Smooth muscle cell of the brain vasculature (primary cell): Measurements from ENCODE around the gene UBE2D3.
A peak's percentile ranks its signal among the peaks of the same experiment; 100 is the strongest.

Experiments used
- DNase-seq: peaks from one replicate; pipeline ENCODE4 v3.0.0-alpha.2; 2012; ENCODE audit warnings: low read depth, low spot score

Gene UBE2D3

DNA sequence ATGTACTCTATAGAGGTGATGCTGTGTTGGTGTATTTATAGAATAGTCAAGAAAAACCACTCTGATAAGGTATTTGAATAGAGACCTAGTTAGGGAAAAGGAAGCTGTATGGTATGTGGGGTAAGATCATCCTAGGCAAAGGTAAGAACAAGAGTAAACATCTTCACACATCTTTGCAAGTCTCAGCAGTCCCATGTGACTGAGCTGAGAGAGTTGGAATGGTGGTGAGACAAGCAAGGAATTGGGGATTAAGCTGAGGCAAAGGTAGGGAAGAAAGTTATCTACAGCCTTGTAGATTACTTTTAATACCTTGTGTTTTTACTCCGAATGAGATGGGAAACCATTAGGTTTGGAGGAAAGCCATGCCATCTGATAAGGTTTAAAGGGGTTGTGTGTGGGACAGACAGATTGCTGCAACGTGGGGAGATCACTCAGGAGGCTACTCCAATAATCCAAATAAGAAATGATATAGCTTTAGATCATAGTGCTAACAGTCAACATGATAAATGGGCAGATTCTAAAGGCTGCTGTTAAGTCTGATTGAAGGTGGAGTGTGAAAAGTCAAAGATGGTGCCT, 34.9 kb downstream of the UBE2D3 start:
- no peak for DNase-seq

DNA sequence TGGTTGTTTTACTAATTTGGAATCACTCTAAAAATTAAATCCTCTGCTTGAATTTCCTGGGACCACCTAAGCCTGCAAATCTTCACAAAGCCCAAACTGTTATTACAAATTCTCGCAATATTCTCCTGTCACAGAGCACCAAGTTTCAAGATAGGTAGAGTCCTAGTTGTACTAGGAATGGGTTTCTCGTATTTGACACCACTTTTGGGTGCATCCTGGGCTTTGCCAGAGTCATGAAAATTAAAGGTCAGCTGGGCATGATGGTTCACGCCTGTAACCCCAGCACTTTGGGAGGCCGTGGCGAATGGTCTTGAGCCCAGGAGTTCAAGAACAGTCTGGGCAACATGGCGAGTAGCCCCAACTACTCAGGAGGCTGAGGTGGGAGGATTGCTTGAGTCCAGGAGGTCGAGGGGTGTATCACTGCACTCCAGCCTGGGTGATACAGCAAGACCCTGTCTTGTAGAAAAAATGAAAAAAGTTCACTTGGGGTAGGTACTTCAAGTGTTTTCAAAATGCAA, 36.0 kb downstream of the UBE2D3 start:
- DNase-seq = no peak

DNA sequence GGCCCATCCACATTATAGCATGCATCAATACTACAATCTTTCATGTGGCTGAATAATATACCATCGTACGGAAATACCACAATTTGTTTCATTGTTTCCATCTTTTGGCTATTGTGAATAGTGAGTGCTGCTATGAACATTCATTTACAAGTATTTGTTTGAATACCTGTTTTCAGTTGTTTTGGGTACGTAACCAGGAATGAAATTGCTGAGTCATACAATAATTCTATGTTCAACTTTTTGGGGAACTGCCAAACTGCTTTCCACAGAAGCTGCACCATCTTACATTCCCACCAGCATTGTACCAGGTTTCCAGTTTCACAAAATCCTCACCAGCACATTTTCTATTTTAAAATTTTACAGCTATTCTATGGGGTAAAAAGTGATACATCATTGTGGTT, 38.0 kb downstream of the UBE2D3 start:
- peak; percentile 17 for DNase-seq

DNA sequence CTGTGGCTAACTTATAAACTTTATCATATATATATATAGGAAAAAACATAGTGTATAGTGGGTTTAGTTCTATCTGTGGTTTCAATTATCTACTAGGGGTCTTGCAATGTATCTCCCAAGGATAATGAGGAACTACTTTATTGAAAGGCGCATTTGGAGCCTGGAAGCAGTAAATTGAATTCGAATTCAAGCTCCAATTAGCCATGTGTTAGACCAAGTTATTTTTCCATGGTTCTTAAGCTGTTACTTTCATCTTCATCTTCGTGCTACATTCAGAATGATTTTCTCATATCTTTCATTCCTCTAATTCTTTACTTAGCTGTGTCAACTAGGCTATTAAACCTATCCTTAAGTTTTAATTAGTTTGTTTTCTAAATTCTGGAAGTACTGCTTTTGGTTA, 39.4 kb downstream of the UBE2D3 start:
- DNase-seq = no peak

DNA sequence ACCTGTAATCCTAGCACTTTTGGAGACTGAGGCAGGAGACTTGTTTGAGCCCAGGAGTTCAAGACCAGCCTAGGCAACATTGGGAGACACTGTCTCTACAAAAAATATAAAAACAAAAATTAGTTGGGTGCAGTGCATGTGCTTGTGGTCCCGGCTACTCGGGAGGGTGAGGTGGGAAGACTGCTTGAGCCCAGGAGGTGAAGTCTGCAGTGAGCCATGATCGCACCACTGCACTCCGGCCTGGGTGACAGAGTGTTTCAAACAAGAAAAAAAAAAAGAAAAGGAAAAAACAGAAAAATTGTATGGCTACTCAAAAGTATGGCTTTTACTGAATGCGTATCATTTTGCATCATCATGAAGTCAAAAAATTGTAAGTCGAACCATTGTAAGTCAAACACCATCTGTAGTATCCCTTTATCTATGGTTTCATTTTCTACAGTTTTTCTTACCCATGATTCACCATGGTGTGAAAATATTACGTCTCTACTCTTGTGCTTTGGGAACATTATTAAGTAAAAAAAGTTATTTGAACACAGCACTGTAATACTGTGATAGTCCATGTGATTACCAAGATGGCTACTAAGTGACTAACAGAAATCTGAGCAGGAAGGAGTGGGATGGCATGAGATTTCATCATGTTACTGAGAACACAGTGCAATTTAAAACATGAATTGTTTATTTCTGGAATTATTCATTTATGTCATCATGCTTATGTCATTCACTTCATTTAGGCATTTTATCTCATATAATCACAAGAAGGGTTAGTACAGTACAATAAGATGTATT, 40.1 kb downstream of the UBE2D3 start:
- DNase-seq = no peak

DNA sequence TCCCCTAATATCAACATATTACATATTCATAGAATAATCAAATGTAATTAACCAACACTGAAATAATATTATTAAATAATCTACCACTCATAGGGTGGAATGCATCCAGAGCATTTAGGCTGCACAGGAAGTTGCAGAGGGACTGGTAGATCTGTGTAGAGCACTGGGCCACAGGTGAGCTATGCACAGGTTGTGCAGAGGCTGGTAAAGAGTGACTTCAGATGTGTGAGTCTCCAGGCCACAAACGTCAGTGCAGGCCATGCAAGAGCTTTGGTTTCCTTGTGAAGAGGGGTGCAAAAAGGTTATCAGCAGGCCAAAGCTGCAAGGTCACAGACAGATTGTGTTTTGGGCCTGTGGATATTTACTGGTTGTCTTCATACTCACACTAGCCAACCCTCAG, 41.1 kb downstream of the UBE2D3 start:
- DNase-seq = no peak

DNA sequence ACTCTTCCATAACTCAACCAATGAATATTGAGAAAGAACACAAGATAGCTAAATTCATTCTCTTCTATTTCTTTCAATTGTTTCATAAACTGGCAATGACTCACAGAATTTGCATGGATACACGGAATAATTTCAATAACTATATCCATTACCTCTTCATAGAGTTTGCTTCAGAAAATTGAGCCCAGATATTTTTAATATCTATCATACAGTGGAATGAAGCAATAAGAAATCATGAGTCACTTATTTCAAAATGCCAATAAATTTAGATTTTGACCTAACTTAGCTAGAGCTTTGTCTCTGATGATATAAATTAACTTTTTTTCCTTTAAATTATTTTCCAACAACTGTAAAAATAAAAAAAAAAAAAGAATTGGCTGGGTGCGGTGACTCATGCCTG, 44.3 kb downstream of the UBE2D3 start:
- no peak for DNase-seq

DNA sequence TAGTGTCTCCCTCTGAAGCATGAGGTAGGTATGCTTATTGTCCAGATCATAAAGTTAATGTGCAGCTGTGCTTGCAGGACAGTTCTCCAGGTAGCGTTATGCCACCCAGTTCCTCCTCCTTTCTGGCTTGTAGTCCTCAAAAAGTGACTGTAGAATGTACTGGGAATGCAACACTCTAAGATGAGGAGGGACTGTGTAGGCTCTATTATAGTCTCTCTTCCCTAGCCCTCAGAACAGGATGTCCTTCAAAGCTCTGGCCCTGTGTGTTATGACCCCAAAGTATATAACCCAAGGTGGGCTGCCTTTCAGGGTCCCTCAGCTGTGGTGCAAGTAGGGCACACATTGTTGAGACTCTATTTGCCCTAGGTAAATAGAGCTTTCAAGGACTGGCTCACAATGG, 45.8 kb downstream of the UBE2D3 start:
- DNase-seq = no peak

DNA sequence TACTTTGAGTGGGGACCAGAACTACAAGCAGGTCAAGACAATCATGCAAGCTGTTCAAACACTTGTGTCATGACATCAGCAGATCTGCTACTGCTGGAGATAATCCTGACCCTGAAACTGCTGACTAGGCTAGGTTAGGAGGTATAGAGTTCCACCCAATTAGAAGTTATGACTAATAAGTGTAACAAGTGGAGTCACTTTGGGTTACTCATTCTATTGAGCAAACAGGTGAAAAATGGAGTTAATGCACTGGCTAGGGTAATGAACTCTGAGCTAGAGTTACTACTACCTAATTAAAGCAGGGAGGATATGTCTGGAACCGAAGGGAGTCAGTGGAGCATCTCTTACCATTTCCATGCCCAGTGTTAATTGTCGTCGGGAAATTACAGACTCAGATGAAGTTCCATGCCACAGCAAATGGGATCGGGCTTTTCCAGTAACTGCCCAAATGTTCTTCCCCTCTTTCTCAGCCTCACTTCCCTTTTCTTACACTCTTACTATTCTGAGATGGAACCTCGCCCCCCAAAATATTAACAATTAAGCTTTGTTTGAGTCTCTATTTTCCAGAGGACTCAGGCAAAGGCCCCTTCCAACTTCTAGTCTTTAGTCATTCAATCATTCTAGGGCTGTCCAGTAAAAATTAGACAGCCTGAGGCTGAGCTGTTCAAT, 46.7 kb downstream of the UBE2D3 start:
- no peak for DNase-seq

DNA sequence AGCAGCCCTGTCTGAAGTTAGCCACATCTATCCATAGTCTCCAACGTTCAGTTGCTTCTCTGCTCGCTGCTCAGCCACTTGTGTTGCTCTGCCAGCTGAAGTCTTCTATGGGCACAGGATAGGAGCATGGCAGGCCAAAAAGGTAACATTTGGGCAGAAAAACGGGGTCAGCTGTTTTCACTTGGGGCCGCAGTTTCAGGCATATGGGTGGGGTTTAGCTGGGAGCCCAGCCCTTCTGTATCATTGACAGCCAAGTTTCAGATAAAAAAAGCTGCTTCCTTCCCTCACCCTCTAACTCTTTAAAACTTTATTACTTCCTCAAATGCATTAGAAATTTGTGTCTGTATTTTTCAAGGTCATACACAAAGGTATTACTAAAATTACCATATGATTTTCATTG, 48.1 kb downstream of the UBE2D3 start:
- DNase-seq = no peak

DNA sequence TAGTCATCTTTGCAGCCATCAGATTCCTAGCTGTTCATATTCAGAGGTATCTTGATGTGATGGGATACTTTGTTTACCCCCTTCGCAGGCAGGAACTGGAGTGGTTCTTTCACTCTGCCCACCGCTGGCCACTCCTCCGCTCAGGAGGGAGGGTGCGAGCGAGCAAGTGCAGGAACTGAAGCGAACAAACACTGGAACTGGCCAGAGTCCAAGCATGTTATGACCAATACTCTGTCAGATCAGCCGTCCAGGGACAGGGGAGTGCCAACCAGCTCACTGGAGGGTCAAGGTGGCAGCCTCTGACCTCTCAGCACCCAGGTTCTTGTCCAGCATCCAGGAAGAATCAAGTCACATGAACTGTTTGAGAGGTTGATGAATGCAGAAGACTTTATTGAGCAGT, 48.6 kb downstream of the UBE2D3 start:
- no peak for DNase-seq

DNA sequence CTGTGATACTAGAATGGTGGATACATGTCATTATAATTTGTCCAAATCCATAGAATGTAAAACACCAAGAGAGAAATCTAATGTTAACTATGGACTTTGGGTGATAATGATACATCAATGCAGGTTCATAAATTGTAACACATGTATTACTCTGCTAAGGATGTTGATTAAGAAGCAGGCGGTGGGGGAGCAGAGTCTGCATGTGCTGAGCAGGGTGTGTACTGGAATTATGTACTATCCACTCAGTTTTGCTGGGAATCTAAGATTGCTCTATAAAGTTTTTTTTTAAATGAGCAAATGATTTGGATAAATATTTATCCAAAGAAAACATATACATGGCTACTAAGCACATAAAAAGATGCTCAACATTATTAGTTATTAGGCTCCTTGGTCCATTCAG, 51.5 kb downstream of the UBE2D3 start:
- no peak for DNase-seq

DNA sequence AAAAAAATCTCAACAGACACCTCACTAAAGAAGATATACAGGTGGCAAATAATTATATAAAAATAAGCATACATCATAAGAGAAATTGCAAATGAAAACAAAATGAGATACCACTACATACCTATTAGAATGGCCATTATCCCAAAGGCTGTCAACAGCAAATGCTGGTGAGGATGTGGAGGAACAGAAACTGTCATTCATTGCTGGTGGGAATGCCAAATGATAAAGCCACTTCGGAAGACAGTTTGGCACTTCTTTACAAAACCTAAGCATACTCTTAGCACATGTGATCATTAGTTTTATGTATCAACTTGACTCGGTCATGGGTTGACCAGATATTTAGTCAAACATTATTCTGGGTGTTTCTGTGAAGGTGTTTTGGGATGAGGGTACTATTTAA, 53.1 kb downstream of the UBE2D3 start:
- no peak for DNase-seq

DNA sequence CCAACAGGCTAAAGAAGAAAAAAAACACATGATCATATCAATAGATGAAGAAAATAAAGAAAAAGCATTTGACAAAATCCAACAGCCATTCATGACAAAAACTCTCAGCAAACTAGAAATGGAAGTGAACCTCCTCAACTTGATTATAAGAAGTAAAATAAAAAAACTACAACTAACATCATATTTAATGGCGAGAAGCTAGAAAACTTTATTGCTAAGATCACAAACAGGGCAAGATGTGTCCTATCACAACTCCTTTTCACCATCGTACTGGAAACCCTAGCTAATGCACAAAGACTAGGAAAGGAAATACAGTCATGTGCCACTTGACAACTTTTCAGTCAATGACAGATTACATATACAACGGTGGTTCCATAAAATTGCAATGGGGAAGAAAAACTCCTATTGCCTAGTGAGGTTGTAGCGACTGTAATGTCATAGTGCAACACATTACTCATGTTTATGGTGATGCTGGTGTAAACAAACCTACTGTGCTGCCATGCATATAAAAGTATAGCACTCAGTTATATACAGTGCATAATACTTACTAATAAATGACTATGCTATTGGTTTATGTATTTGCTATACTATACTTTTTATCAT, 54.5 kb downstream of the UBE2D3 start:
- DNase-seq = no peak

DNA sequence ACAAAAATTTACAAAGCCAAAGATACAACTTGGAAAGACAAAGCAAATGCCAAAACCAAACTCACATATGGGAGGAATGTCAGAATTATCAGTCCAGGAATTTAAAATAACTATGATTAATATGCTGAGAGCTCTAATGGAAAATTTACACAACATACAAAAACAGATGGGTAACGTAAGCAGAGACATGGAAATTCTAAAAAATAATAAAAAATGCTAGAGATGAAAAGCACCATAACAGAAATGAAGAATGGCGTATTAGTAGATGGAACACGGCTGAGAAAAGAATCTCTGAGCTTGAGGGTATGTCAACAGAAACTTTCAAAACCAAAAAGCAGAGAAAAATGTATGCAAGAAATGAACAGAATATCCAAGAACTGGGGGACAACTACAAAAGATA, 62.5 kb downstream of the UBE2D3 start:
- DNase-seq = no peak

DNA sequence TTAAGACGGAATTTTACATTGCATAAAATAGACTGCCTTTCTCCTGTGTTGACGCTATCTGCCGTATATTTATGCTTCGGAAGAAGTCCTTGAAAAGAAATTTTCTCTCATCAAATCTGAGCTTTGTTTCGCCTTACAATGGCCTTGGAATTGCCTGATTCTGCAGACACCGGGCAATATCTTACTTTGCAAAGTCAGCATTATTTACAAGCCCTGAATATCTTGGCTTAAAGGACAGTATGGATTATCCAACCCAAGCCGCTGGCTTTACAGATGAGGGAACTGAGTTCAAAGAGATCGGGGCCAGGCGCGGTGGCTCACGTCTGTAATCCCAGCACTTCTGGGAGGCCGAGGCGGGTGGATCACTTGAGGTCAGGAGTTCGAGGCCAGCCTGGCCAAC, 65.4 kb downstream of the UBE2D3 start:
- no peak for DNase-seq

DNA sequence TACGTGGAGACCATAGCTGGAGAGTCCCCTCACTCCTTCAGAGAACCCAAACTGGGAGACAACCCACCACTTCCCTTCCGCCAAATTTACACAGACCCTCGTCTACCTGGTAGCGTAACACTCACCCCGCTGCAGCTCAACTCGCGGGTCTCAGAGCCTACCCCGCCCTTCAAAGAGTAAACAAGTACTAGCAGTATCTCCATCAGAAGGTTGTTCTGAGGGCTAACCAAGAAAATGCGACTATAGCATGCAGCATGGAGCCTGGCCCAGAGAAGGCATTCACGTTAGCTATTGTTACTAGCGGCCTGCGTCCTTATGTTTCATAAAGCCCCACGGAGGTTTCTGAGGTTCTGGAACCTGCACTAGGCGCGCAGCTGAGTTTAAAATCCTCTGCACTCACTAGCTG, 66.1 kb downstream of the UBE2D3 start:
- DNase-seq = peak; percentile 6

DNA sequence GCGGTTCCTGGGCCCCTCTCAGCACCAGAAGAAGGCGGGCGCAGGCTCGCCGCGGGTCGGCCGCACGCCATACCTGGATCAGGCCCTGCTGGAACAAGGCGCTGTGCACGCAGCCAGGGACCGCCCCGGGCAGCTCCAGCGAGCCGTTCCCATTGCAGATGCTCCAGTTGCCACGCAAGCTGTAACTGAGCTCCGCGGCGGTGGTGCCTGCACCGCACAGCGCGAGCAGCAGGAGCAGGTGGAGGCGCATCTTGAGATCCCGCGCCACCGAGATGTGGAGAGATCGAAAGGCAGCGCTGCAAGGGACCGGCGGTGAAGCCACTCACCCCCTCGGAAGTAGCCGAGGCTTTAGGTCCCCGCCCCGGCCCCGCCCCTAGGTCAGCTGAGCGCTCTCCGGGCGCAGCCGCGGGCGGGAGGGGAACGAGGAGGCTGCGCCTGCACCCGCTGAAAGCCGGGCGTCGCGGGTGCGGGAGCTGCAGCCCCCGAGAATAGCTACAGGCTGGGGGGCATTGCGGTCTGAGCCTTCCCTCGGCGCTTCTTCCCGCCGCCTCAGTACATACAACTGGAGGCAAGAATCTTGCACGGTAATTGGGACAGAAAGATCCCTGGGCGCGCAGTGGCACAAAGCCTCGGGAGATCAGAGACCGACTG, 66.6 kb downstream of the UBE2D3 start, which contains the start of gene MANBA:
Gene MANBA (minus strand): TSS at position 324 of the 651 bp plus-strand sequence. CDS start 74 bp downstream, at position 250.
- peak; percentile 17 for DNase-seq

DNA sequence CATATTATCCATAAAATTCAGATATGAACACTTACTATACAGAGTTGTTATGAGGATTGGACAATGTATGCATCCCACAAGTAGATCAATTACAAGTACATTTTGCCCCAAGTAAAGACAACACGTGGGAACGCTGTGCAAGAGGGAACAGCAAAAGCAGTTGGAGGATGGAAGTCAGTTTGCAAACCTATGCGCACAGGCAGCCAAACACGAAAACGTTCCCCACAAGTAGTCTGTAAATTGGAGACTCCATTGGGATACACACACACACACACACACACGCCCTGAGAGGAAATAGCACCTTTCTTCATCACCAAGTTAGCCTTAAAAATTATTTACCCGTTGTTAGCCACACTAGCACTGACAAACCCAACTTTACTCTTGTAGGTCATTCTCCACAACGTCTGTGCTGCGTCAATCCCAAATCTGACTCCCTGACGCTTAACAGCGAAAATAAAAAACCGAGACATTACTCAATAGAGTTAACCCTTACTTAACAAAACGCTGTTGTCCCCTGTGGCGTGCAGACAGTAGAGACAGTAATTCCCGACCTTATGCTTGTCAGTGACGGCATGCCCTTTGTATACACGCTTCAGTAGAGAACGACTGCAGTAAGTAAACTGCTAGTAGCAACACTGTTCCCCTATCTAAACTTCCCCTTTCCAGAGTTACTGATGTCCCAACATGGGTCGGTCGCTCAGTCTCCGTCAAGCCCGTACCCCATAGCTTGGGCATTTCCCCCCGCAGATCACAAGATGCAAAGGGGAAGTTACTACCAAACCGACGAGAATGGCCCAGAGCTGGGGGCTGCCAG, 67.3 kb downstream of the UBE2D3 start:
- DNase-seq = peak; percentile 4

DNA sequence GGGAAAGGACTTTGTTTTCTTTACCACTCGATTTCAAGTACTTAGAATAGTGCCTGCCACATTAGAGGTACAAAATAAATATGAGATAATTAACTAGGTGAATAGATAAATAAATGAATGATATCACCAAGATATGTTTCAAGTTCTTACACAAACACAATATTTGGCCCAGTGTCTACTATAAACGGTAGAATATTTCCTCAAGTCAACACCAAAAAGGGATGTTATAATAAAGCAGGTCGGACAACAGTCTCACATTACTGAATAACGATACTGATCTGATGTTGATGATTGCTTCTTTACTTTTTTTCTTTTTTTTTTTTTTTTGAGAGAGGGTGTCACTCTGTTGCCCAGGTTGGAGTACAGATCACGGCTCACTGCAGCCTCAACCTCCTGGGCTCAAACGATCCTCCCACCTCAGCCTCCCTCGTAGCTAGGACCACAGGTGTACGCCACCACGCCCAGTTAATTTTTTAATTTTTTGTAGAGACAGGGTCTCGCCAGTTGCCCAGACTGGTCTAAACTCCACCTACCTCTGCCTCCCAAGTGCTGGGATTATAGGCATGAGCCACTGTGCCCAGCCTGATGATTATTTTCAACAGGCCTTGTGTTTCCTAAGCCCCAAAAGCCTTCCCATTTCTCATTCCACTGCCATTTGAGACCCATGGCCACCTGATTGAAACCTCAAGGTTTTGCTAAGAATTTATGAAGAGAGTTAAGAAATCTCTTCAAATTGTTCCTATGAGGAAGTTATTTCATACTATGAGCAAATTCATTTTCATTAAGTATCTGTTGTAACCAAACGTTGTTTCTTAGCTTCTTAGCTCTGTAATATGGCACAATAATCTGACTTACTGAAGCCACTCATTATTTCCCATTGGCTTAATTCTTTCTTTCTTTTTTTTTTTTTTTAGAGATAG, 68.8 kb downstream of the UBE2D3 start:
- no peak for DNase-seq
